Neural progenitor cell (in vitro differentiated cells): ENCODE results near the gene CENPP. TPM values are rescaled to one million over a fixed set of nuclear protein-coding genes. Genes with fewer than 3 reads are reported as not detected.

ENCODE experiments used
- DNase-seq: peaks from one replicate; pipeline ENCODE4 v3.0.0-alpha.2; 2016; ENCODE audit warnings: low spot score
- H2AFZ ChIP-seq: fragments of 200-600 bp; sonication (generic); replicated peaks from 2 replicates; pipeline ENCODE4 v1.6.1; 2016; ENCODE audit warnings: antibody characterized with exemption
- H3F3A ChIP-seq: fragments of 200-600 bp; sonication (generic); 2 replicates; pipeline ENCODE4 v1.6.1; 2016; ENCODE audit warnings: antibody characterized with exemption, low read depth
- H3K27ac ChIP-seq: fragments of 200-600 bp; sonication (generic); 2 replicates; pipeline ENCODE4 v1.5.1; 2016; ENCODE audit warnings: mild to moderate bottlenecking
- H3K27me3 ChIP-seq: fragments of 200-600 bp; sonication (generic); 2 replicates; pipeline ENCODE4 v1.6.1; 2016; ENCODE audit warnings: mild to moderate bottlenecking, moderate library complexity
- H3K36me3 ChIP-seq: fragments of 200-600 bp; sonication (generic); 2 replicates; pipeline ENCODE4 v1.5.1; 2016
- H3K4me1 ChIP-seq: fragments of 200-600 bp; sonication (generic); 2 replicates; pipeline ENCODE4 v1.6.1; 2016; ENCODE audit warnings: mixed run types
- H3K4me2 ChIP-seq: fragments of 200-600 bp; sonication (generic); 2 replicates; pipeline ENCODE4 v1.6.1; 2016
- H3K4me3 ChIP-seq: fragments of 200-600 bp; sonication (generic); 2 replicates; pipeline ENCODE4 v1.5.1; 2016
- H3K79me2 ChIP-seq: fragments of 200-600 bp; sonication (generic); 2 replicates; pipeline ENCODE4 v1.6.1; 2016; ENCODE audit warnings: low read depth
- H3K9ac ChIP-seq: fragments of 200-600 bp; sonication (generic); 2 replicates; pipeline ENCODE4 v1.6.1; 2016
- H3K9me3 ChIP-seq: fragments of 200-600 bp; sonication (generic); 2 replicates; pipeline ENCODE4 v1.5.1; 2016; ENCODE audit warnings: low read depth
- H4K20me1 ChIP-seq: fragments of 200-600 bp; sonication (generic); 2 replicates; pipeline ENCODE4 v1.6.1; 2016; ENCODE audit warnings: low read depth
- H3K27ac Mint-ChIP-seq: 3 replicates; pipeline ENCODE4 v1.8.0; 2021; ENCODE audit warnings: mixed read lengths
- H3K27me3 Mint-ChIP-seq: 2 replicates; pipeline ENCODE4 v1.8.0; 2022; ENCODE audit warnings: low read depth, mild to moderate bottlenecking, inconsistent platforms, moderate library complexity, mixed read lengths; ENCODE audit not compliant: insufficient read depth
- H3K36me3 Mint-ChIP-seq: 3 replicates; pipeline ENCODE4 v1.8.0; 2021; ENCODE audit warnings: mixed read lengths
- H3K4me1 Mint-ChIP-seq: 3 replicates; pipeline ENCODE4 v1.8.0; 2021; ENCODE audit warnings: mixed read lengths
- H3K4me3 Mint-ChIP-seq: 3 replicates; pipeline ENCODE4 v1.8.0; 2021; ENCODE audit warnings: mild to moderate bottlenecking, moderate library complexity, mixed read lengths
- H3K9me3 Mint-ChIP-seq: 3 replicates; pipeline ENCODE4 v1.8.0; 2020; ENCODE audit warnings: mixed read lengths
- EZH2 ChIP-seq: fragments of 200-600 bp; sonication (generic); IDR thresholded peaks from 2 replicates; pipeline ENCODE4 v1.6.1; 2017; ENCODE audit warnings: antibody characterized with exemption, mild to moderate bottlenecking, moderate library complexity
- EZH2phosphoT487 ChIP-seq: fragments of 200-600 bp; sonication (generic); IDR thresholded peaks from 2 replicates; pipeline ENCODE4 v1.6.1; 2017; ENCODE audit warnings: antibody characterized with exemption
- total RNA-seq: library from RNA; depleted of rRNA; stranded (reverse); fragments of >200 nt; gene quantifications from 2 replicates; pipeline ENCODE4 v1.2.3, GENCODE V29; 2015; ENCODE audit warnings: low replicate concordance
- TF ChIP-seq, protein P1 (sequence below): fragments of 200-600 bp; sonication (generic); IDR thresholded peaks from 2 replicates; pipeline ENCODE4 v1.5.1; 2017; ENCODE audit warnings: antibody characterized with exemption, mild to moderate bottlenecking

Gene CENPP
- total RNA-seq, 1 donor from 2014 or later: 10.7 TPM

GRCh38 chr9:92660266-92660665 lies 334.5 kb downstream of the CENPP start:
- no peak overlapping the region for H3K27ac Mint-ChIP-seq
- Histone ChIP-seq H3K36me3 (no peaks in the 10 kb centered on the region), H3K79me2 (peaks cover 15% of the 10 kb centered on the region), H2AFZ (no peak overlapping the region), H3K27me3 (no peaks in the 10 kb centered on the region), H3K9me3 (no peaks in the 10 kb centered on the region), H3K4me3 (no peak overlapping the region), H3K4me2 (peak overlapping the region; percentile 73), H3K4me1 (peaks cover 14% of the 10 kb centered on the region), H3K9ac (no peak overlapping the region), H3F3A (peaks cover 7% of the 10 kb centered on the region), H3K27ac (no peak overlapping the region), H4K20me1 (peaks cover 78% of the 10 kb centered on the region)
- H3K9me3 Mint-ChIP-seq: no peaks in the 10 kb centered on the region
- no peak for DNase-seq
- peaks cover 4% of the 10 kb centered on the region for H3K36me3 Mint-ChIP-seq
- H3K4me1 Mint-ChIP-seq: peaks cover 18% of the 10 kb centered on the region
- TF ChIP-seq EZH2: no peak
- peak overlapping the region; percentile 13 for H3K4me3 Mint-ChIP-seq
- no peaks in the 10 kb centered on the region for H3K27me3 Mint-ChIP-seq

DNA sequence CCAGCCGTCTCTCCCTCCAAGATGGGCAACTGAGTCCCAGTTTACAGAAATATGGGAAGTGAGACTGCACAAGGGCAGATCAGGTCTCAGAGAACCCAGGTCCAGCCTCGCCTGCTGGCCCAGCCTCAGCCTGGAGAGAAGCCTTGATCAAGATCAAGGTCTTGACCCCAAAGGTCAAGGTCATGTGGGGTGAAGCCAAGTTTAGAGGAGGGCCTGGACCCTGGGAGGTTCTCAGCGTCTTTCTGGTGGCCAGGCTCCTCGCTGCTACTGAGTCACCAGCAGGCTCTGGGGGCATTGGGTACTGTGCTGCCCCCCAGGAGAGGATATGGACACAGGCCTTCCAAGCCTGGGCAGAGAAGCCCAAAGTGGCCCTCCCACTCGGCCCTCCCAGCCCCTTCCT lies 335.4 kb downstream of the CENPP start:
- H3K36me3 Mint-ChIP-seq: peaks cover 6% of the 10 kb centered on the region

GRCh38 chr9:92661743-92662142 lies 336.0 kb downstream of the CENPP start:
- Mint-ChIP-seq H3K4me3 (no peak overlapping the region), H3K27me3 (no peaks in the 10 kb centered on the region), H3K4me1 (peaks cover 23% of the 10 kb centered on the region), H3K27ac (no peak overlapping the region), H3K36me3 (peaks cover 4% of the 10 kb centered on the region), H3K9me3 (no peaks in the 10 kb centered on the region)
- peaks cover 14% of the 10 kb centered on the region for H3K4me1 ChIP-seq
- peaks cover 7% of the 10 kb centered on the region for H3F3A ChIP-seq
- DNase-seq: no peak
- H3K4me3 ChIP-seq: no peak overlapping the region
- TF ChIP-seq EZH2: no peak
- TF ChIP-seq EZH2phosphoT487: no peak
- TF ChIP-seq, protein P1, sequence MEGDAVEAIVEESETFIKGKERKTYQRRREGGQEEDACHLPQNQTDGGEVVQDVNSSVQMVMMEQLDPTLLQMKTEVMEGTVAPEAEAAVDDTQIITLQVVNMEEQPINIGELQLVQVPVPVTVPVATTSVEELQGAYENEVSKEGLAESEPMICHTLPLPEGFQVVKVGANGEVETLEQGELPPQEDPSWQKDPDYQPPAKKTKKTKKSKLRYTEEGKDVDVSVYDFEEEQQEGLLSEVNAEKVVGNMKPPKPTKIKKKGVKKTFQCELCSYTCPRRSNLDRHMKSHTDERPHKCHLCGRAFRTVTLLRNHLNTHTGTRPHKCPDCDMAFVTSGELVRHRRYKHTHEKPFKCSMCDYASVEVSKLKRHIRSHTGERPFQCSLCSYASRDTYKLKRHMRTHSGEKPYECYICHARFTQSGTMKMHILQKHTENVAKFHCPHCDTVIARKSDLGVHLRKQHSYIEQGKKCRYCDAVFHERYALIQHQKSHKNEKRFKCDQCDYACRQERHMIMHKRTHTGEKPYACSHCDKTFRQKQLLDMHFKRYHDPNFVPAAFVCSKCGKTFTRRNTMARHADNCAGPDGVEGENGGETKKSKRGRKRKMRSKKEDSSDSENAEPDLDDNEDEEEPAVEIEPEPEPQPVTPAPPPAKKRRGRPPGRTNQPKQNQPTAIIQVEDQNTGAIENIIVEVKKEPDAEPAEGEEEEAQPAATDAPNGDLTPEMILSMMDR: no peak
- no peak overlapping the region for H3K27ac ChIP-seq
- H4K20me1 ChIP-seq: peaks cover 78% of the 10 kb centered on the region
- no peaks in the 10 kb centered on the region for H3K36me3 ChIP-seq
- no peaks in the 10 kb centered on the region for H3K27me3 ChIP-seq
- no peak overlapping the region for H3K4me2 ChIP-seq
- no peak overlapping the region for H3K9ac ChIP-seq
- H2AFZ ChIP-seq: no peak overlapping the region
- peaks cover 24% of the 10 kb centered on the region for H3K79me2 ChIP-seq
- no peaks in the 10 kb centered on the region for H3K9me3 ChIP-seq

More for the DNA sequence above, 335.4 kb downstream of the CENPP start:
- no peak for DNase-seq
- TF ChIP-seq EZH2phosphoT487 (no peak), EZH2 (no peak)
- TF ChIP-seq, protein P1: no peak
- peaks cover 14% of the 10 kb centered on the region for H3K4me1 ChIP-seq
- H3K9me3 Mint-ChIP-seq: no peaks in the 10 kb centered on the region
- peaks cover 78% of the 10 kb centered on the region for H4K20me1 ChIP-seq
- H3F3A ChIP-seq: peaks cover 7% of the 10 kb centered on the region
- no peak overlapping the region for H3K9ac ChIP-seq
- no peaks in the 10 kb centered on the region for H3K9me3 ChIP-seq
- H3K4me3 ChIP-seq: no peak overlapping the region
- peaks cover 24% of the 10 kb centered on the region for H3K79me2 ChIP-seq
- H3K4me2 ChIP-seq: no peak overlapping the region
- no peak overlapping the region for H2AFZ ChIP-seq
- H3K4me1 Mint-ChIP-seq: peaks cover 23% of the 10 kb centered on the region
- no peaks in the 10 kb centered on the region for H3K27me3 Mint-ChIP-seq
- no peak overlapping the region for H3K27ac ChIP-seq
- H3K27me3 ChIP-seq: no peaks in the 10 kb centered on the region
- no peak overlapping the region for H3K27ac Mint-ChIP-seq
- H3K36me3 ChIP-seq: no peaks in the 10 kb centered on the region
- no peak overlapping the region for H3K4me3 Mint-ChIP-seq

GRCh38 chr9:92663126-92663525 lies 337.4 kb downstream of the CENPP start:
- no peak overlapping the region for H3K4me3 ChIP-seq
- H3F3A ChIP-seq: peaks cover 7% of the 10 kb centered on the region
- H3K36me3 ChIP-seq: no peaks in the 10 kb centered on the region
- peaks cover 68% of the 10 kb centered on the region for H4K20me1 ChIP-seq
- peaks cover 14% of the 10 kb centered on the region for H3K4me1 ChIP-seq
- Mint-ChIP-seq H3K27ac (no peak overlapping the region), H3K36me3 (peaks cover 6% of the 10 kb centered on the region), H3K27me3 (peaks cover 3% of the 10 kb centered on the region), H3K4me3 (no peak overlapping the region), H3K4me1 (peaks cover 23% of the 10 kb centered on the region), H3K9me3 (no peaks in the 10 kb centered on the region)
- no peaks in the 10 kb centered on the region for H3K9me3 ChIP-seq
- H2AFZ ChIP-seq: no peak overlapping the region
- H3K27me3 ChIP-seq: no peaks in the 10 kb centered on the region
- H3K9ac ChIP-seq: no peak overlapping the region
- TF ChIP-seq EZH2phosphoT487 (no peak), EZH2 (no peak)
- TF ChIP-seq, protein P1: no peak
- H3K79me2 ChIP-seq: peaks cover 26% of the 10 kb centered on the region
- H3K27ac ChIP-seq: no peak overlapping the region
- no peak overlapping the region for H3K4me2 ChIP-seq
- no peak for DNase-seq
